GM19238 (cell line): ENCODE data around the gene TRIM37.
"Not testable (repeated sequence)": the region's sequence is repeated elsewhere in the genome, so short reads cannot be mapped to it uniquely, and the experiment has no call there.

Experiments used
- DNase-seq: peaks from one replicate; pipeline ENCODE4 v3.0.0; 2011; ENCODE audit warnings: low spot score; ENCODE audit not compliant: insufficient read length

TRIM37 gene

DNA sequence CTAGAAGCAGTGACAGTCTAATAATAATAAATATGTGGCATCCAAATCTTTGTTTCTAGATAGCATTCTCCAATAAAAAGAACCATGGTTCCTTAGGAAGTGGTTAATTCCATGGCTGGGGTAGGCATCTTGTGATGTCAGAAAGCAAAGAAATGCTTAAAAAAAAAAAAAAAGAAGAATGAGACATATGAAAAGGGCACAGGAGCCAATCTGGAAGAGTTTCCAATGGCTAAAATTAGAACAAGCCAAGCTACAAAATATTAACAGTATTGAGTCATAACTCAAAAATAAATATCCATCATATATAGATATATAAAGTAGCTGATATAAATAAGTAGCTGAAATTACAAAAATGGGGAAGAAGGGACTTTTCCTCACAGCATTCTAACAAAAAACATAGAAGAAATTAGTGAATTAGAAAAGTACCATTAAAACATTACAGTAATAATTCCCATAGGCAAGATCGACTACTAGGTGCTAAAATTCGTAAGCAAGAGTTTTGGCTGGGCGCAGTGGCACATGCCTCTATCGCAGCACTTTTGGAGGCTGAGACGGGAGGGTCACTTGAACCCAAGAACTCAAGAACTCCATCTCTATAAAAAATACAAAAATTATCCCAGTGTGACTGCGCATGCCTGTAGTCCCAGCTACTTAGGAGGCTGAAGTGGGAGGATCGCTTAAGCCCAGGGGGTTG, 111.3 kb downstream of the TRIM37 start:
- DNase-seq = no peak

DNA sequence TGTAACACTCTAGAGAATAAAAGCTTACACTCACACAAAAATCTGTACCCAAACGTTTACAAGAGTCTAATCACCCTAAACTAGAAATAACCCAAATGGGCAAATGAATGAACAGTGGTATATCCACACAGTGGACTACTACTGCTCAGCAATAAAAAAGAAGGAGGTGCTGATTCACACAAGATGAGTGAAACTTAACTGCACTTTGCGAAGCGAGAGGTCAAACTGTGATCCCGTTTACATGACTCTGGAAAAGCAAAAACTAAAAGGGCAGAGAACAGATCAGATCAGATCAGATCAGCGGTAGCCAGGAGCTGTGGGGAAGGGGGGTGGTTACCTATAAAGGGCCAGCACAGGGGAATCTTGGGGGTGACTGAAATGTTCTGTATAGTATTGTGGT, 113.4 kb downstream of the TRIM37 start:
- no peak for DNase-seq

DNA sequence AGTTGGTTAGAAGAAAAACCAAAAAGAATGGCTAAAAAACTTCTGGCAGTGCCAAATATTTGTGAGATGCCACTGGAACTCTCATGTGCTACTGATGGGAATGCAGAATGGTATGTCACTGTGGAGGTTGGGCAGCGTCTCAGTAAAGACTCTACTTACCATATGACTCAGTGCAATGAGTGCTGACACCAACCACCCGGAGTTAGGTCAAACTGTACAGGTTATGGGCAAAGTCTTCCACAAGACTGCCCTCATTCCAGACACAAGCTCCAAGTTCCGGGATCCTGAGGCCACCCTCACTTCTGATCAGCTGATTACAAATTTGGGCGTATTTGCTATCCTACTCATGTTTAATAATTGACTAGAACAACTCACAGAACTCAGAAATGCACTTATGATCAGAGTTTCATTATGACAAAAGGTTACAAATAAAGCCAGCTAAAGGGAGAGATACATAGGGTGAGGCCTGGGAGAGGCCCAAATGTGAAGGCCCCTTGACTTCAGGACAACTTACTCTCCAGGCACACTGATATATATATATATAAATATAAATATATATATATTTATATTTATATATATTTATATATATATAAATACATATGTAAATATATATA, 114.9 kb downstream of the TRIM37 start:
- DNase-seq = no peak

DNA sequence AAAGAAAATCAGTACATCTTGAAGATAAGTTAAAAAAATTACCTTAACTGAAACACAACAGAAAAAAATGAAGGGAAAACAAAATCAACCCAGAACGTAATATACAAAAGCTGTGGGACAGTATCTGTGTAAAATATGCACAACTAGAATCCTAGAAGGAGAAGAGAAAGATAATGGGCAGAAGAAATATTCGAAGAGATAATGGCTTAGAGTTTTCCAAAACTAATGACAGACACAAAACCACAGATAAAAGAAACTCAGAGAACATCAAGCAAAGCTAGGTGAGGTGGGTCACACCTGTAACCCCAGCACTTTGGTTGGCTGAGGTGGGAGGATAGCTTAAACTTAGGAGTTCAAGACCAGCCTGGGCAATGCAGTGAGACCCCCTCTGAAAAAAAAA, 117.1 kb downstream of the TRIM37 start:
- DNase-seq = no peak

DNA sequence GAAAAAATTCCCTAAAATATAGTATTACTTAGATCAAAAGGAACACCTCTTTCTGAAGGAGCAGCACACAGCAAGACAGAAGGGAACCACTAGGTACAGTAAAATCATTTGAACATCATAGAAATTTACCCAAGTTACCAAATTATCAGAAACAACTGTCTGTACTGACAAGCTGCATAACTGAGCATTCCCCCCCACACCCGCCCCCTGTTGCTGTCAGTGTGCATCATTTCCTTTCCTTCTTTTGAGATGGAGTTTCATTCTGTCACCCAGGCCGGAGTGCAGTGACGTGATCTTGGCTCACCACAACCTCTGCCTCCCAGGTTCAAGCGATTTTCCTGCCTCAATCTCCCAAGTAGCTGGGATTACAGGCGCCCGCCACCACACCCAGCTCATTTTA, 120.7 kb downstream of the TRIM37 start:
- no peak for DNase-seq

DNA sequence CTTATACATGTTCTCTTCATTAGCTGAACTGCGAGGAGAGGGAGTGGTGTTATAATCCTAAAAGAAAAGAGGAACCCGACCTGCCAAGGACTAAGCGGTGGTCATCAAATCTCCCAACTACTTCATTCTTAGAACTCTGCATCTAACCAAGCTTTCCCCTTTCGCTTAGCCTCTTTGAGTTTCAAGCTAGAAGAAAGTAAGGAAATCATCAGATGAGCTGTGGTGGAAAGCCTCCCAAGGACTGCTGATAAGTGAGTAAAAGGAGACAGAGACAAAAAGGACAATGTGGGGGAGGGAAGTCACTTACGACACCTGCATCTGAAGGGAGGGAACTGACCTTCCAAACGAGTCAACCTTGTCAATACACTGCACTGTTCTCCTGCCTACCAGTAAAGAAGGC, 121.3 kb downstream of the TRIM37 start:
- no peak for DNase-seq

DNA sequence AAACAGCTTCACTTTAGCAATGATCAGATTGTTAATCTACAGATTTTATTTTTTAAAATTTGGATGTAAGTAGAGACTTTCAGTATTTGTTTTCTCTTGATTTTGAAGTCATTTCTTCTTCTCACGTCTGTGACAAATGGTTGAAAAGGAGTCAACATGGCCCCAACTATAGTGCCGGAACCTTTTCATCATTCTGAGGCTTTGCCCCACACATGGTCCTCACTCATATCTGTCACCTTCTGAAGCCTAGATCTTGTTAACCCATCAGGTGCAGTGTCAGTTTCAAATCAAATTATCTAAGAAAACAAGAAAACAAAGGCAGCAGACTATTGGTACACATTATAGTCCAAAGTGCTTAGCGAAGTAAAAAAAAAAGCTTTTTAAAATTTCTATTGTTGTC, 124.1 kb downstream of the TRIM37 start:
- no peak for DNase-seq

DNA sequence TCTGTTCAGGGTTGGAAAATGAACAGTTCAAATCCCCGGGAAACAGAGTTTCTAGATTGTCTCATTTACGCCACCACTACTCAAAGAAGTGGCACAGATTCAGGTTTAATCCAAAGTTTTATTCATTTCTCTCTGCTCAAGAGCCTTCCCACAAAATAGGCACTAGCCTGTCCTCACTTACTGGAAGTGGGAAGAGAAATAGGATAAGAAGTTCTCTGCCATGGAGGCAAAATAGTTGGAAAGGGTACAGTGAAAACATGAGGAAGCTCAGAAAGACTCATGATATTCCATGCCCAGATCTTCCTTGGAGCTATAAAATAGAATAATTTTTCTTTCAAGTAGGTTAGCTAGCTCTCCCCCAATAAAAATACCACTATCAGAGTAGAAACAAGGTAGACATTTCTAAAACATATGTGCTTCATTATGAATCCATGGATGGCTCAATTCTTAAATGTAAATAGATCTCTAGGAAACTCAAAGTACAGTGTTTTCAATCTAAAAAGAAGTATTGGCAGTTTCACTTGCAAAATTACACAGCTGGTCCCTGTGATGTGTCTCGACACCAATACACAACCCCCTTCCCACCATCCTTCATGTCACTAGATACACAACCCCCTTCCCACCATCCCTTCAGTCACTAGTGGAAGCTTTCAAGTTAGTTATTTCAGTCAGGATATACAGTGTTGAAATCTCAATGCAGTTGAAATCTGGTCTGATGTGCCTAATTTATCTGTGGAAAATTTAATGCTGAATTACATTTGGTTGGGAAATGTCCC, 125.8 kb downstream of the TRIM37 start:
- DNase-seq = no peak

DNA sequence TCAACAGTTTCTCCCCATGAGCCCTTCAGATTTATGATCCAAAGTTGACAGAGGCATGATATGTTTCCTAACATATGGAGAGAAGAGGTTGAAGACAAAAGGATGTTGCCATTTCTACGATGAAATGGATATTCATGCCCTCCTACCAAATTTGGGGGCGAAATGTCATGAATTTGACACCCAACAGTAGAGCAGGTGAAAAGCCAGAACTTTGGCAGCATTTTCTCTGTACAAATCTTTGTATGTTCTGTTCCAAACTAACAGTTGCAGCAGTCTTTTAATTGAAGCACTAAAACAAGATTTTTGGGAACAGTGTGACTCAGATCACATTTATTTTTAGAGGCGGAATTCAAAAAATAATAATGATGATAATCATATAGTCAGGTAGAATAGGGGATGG, 130.1 kb downstream of the TRIM37 start:
- DNase-seq = no peak

DNA sequence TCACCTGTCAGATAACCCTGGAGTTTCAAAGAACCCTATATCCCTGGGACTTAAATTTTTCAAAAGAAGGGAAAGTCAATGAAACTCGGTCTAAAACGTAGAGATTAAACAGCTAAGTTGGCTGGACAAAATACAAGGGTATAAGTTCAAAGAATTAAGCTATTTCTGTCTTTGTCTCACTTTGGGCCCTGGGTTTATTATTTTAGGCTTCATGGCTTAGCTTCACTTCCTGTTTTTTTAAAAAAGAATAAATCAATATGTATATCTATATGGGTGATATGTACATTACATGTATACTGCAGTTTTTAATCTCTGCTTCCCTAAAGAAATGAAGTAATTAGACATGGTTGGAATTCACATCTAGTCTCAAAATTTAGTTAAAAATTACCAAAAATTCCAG, 132.3 kb downstream of the TRIM37 start:
- DNase-seq = no peak

DNA sequence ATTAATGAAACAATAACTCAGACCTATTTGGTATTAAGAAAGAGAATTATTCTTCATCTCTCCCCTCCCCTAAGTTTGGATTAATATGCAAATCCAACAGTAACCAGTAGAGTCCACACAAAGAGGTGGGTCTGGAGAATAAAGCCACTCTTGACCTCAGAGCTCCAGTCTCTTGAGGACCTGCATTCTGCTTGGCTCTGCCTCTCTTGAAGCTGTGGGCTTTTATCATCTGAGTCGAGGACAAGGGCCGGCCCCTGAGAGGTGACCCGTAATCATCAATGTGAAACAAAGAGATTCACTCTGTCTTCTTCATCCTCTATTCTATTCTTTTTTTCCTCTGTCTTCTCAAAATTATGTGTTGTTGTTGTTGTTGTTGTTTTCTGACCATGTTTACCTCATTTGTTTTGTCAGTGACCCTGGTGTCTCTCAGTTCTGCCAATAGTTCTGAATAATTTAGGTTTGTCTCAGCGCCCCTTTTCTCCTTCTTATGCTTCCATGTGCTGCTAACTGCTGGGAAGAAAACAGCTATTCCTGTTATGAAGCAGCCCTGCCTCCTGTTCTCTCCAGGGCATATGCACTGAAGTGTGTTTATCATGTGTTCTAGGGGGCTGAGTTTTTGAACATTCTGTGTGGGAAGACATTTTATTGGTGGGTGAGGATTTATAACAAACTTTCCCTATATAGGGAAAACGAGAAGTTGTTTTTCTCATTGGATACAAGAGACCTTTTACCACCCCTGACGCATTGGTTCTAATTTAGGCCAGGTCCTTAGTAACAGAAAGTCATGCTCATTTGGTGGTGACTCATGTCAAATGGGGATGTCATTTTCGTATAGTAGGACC, 135.8 kb downstream of the TRIM37 start:
- no peak for DNase-seq

DNA sequence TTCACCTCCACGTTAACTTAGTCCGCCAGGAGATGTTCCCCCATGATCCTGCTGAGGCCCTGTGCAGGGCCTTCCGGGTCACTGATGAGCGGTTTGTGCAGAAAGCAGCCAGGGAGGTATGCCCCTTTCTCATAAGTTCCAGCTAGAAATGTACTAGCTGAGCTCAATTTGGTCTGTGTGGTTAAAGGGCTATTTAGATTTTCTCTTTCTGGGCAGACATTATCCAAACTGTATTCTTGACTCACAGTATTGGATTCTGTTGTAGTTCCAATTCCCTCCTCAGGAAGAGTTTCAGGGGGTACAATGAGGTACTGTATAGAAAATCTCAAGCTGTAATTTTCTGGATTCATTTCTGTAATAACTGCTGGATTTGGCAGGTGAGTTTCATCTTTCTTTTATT, 137.1 kb downstream of the TRIM37 start:
- DNase-seq = no peak

DNA sequence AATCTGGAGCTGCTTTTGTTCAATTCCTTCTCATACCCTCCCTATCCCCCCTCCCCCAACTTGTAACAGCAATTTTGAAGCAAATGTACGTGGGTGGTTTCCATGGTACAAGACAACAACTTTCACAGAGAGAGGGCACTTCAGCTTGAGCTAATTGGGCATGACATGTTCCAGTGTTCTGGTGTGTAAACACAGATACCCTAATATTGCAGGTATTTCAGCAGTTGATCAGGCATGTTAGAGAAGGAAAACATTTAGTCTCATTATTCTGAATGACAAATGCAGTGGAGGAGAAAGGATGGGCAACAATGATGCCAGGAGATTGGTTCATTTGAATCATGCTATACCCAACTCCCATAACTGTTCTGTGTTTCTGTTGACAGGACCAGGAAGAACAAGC, 137.5 kb downstream of the TRIM37 start:
- DNase-seq = no peak

DNA sequence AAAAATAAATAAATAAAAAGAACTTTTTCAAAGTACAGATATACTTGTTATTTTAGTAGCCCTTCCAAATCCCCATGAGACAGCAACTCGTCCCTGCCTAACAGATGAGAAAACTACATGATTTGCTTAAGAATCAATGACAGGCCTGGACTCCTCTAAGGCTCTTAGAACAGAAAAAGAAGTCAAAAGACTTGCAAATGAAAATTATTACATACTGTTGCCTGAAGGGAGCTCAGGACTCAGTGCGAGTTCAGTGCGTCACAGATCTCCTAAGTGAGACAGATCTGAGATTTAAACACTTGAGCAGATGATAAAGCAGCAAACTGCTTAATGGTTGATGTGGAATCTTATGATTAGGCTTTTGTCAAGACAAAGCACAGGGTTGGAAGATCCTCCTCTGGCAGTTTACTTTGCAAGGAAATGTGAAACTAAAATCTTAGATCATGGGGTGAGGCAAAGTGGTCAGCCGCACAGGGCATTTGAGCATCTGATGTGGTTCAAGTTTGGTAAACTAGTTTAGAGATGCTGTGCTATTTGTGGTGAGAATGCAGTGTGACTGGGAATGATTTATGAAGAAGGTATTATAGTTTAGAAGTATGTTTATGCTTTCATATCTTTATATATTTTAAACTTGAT, 138.1 kb downstream of the TRIM37 start:
- DNase-seq = no peak

DNA sequence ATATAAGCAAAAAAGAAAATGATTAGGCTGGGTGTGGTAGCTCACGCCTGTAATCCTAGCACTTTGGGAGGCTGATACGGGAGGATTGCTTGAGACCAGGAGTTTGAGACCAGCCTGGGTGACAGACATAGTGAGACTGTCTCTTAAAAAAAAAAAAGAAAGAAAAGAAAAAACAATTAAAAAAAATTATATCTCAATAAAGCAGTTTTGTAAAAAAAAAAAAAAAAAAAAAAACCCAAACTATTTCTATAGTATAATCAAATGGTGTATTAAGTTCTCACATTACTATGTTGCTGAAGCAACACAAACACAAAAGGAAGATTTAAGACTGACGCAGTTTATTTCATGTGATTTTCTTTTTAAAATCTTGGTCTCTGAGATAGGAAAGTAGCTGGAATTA, 140.5 kb downstream of the TRIM37 start:
- no peak for DNase-seq

DNA sequence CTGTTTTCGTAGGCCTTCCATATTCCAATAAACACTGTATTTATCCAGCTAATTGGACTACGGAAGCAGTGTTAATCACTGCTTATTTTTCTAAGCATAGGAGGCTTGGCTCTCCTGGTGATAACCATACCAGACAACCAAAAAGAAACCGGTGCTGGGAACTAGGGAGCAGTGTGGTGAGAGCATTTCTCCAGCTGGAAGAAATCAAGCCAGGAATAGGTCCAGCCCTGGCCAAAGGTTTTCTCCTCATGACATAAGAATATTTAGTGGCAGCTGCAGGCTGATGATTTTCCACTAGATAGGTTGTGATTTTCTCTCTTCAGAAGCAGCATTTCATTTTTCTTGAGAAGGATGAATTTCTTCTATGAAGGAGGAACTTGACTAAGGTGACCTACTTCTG, 141.5 kb downstream of the TRIM37 start:
- DNase-seq = no peak

DNA sequence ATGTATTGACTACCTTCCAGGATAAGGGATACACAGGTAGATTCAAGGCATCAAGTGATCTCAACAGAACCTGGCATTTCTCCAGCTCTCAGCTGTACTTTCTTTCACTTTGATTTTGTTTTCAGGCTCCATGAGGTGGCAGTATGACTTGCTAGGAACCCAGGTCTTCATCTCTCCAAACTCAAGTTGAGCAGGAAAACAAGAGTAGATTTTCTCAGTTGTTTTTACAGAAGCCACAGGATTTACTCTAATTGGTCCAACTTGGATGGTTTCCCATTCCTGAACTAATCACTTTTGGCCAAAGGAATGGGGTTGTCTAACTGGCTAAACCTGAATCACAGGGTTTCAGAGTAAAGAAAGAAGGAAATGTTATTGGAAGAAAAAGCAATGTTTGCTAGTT, 146.6 kb downstream of the TRIM37 start:
- DNase-seq = no peak

DNA sequence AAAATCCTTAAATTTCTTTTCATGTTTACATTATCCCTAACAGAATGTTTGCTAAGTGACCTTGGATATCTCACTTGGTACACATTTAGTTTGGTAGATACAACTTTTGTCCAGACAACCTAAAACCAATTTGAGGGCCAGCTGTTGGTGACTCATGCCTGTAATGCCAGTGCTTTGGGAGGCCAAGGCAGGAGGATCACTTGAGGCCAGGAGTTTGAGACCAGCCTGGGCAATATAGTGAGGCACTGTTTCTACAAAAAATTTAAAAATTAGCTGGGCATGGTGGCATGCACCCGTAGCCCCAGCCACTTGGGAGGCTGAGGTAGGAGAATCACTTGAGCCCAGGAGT, 149.0 kb downstream of the TRIM37 start:
- not testable (repeated sequence) for DNase-seq

DNA sequence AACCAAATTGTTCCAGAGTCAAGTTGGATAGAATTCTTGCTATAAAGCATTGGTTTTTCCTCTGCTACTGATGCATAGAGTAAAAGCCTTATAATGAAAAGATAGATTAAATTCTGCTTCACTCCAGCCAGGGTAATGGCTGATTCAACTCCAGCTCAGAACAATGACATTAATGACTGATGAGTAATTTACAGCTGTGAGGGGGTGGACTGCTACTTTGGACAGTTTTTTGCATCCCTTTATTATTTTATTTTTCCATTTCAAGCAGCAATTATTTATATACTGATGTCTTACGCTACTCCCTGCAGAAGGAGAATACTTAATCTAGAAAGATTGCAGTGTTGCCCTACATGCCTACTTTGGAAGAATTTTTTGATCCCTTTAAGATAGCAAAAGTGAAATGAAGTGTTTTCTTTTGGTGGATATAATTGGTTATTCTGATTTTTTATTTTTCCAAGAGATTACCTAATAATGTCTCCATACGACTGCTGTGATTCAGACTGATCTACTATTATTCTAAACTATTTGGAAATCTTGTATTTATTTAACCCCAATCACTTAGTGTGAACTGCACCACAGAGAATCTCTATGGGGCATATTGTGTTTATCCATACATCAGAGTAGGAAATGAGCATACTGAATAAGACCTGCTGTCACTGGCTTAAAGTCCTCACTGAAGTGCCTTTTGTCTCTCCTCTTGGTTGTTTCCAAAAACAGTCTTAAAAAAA, 149.5 kb downstream of the TRIM37 start:
- no peak for DNase-seq

DNA sequence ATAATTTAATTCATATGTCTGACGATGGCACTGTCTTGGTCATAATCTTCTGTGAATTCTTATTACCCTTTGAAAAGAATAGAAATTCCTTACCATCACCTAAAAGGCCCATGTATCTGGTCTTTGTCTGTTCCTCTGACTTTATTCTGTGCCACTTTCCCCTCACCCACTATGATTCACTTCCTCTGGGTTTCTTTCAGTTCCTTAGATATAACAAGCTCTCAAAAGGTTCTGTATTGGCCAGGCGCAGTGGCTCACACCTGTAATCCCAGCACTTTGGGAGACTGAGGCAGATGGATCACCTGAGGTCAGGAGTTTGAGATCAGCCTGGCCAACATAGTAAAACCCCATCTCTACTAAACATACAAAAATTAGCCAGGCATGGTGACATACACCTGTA, 152.3 kb downstream of the TRIM37 start:
- not testable (repeated sequence) for DNase-seq

DNA sequence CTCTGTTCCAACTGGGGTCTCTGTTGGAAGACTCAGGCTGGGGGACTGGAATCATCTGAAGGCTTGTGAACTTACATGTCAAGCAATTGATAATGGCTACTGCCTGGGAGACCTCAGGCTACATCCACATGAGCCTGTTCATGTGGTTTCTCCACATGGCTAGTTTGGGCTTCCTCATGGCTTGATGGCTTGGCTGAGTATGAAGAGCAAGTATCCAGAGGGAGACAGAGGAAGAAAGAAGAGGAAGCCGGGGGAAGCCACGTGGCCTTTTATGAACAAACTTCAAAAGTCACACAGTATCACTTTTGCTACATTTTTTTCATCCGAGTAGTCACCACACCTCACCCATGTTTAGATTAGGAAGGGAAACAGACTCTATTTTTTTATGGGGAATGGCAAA, 158.9 kb downstream of the TRIM37 start:
- DNase-seq = no peak
